Measurements from ENCODE around the gene HUNK. TPM values are rescaled to one million over a fixed set of nuclear protein-coding genes. Genes with fewer than 3 reads are reported as not detected.

The HUNK gene
- total and polyA plus RNA-seq, 2 of the 8 experiments (the other 6 are each of a cell fraction or from before 2014, with no cell fraction given), result 1.9 to 10.2 TPM

DNA sequence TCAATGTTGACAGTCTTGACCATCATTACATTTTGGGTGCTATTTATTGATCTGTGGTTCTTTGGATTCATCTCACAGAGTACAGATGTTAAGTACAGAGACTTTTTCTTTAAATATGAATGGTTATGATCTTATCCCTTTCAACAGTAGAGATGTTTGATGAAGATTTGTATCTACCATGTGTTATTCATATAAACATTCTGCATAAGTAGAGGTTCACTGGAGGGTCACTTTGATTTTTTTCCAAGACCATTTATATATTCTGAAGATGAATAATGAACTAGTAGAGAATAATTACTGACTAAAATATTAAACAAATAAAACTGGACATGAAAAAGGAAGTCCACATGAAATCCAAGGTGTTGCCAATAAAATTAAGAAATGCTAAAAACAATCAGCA lies 28.6 kb upstream of the HUNK start (continued):
- TF ChIP-seq, protein P1, sequence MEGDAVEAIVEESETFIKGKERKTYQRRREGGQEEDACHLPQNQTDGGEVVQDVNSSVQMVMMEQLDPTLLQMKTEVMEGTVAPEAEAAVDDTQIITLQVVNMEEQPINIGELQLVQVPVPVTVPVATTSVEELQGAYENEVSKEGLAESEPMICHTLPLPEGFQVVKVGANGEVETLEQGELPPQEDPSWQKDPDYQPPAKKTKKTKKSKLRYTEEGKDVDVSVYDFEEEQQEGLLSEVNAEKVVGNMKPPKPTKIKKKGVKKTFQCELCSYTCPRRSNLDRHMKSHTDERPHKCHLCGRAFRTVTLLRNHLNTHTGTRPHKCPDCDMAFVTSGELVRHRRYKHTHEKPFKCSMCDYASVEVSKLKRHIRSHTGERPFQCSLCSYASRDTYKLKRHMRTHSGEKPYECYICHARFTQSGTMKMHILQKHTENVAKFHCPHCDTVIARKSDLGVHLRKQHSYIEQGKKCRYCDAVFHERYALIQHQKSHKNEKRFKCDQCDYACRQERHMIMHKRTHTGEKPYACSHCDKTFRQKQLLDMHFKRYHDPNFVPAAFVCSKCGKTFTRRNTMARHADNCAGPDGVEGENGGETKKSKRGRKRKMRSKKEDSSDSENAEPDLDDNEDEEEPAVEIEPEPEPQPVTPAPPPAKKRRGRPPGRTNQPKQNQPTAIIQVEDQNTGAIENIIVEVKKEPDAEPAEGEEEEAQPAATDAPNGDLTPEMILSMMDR (IDR thresholded peaks at IDR 0.05; ENCODE audit: control extremely low read depth in 1 of 3, insufficient read depth in 1 of 3, low read depth in 1 of 3, low read length in 3 of 3), result no peak
- no peak for TF ChIP-seq BCL11A (IDR thresholded peaks at IDR 0.05; ENCODE audit: low read depth in 2 of 2, low read length in 2 of 2)
- no peak for TF ChIP-seq GTF2F1 (IDR thresholded peaks at IDR 0.05; ENCODE audit: borderline replicate concordance, low read depth, low read length)
- TF ChIP-seq SP2 (IDR thresholded peaks at IDR 0.05; ENCODE audit: low read length), result no peak
- TF ChIP-seq SIX5 (IDR thresholded peaks at IDR 0.05; ENCODE audit: low read depth, low read length), result no peak
- no peak for TF ChIP-seq TCF12 (IDR thresholded peaks at IDR 0.05; ENCODE audit: low read depth, low read length)
- no peak for TF ChIP-seq POLR2AphosphoS5 (IDR thresholded peaks at IDR 0.05; ENCODE audit: low read depth, low read length)
- TF ChIP-seq, protein P2, sequence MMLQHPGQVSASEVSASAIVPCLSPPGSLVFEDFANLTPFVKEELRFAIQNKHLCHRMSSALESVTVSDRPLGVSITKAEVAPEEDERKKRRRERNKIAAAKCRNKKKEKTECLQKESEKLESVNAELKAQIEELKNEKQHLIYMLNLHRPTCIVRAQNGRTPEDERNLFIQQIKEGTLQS (IDR thresholded peaks at IDR 0.05; ENCODE audit: insufficient read depth, low read depth, low read length), result no peak
